ENCODE results near the gene RPUSD1. TPM values are rescaled to one million over a fixed set of nuclear protein-coding genes. Genes with fewer than 3 reads are reported as not detected.

Gene RPUSD1
- total RNA-seq, 1 donor from 2014 or later: 23.7 TPM

DNA sequence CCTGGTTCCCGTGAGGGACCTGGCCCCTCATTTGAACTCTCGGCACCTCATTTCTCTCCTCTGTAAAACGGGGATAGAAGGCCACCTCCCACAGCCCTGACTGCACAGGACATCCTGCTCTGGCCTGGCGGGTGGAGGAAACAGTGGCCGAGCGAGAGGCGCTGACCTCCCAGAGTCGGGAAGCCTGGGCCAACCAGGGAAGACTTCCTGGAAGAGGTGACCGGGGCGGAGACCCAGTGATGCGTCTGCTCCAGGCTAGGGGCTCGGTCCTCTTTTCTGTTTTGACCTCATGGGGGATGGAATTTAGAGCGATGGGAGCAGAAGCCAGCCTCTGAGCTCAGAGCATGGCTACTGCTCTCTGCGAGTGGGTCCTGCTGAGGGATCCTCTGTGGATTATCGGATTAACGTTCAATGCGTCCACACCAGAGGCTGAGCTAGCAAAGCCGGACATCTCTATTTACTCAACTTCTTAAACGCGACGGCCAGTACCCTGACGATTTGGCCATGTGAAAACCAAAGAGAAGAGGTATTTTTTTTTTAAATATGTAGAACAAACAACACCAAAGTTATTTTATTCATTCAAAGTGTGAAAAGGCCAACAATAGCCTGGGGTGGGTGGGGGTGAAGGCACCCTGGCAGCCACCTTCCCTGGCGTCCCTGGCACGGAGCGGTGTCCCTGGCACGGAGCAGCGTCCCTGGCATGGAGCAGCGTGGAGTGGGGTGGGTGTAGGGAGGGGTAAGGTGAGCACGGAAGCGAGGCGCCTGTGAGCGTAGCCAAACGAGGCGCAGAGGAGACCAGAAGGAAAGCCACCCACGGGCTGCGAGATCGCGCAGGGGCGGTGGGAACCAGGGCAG lies 36.8 kb downstream of the RPUSD1 start:
- TF ChIP-seq, protein P1, sequence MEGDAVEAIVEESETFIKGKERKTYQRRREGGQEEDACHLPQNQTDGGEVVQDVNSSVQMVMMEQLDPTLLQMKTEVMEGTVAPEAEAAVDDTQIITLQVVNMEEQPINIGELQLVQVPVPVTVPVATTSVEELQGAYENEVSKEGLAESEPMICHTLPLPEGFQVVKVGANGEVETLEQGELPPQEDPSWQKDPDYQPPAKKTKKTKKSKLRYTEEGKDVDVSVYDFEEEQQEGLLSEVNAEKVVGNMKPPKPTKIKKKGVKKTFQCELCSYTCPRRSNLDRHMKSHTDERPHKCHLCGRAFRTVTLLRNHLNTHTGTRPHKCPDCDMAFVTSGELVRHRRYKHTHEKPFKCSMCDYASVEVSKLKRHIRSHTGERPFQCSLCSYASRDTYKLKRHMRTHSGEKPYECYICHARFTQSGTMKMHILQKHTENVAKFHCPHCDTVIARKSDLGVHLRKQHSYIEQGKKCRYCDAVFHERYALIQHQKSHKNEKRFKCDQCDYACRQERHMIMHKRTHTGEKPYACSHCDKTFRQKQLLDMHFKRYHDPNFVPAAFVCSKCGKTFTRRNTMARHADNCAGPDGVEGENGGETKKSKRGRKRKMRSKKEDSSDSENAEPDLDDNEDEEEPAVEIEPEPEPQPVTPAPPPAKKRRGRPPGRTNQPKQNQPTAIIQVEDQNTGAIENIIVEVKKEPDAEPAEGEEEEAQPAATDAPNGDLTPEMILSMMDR (conservative IDR thresholded peaks at IDR 0.05): no peak
- no peaks in the 10 kb centered on the region for H3K36me3 Mint-ChIP-seq
- peaks cover 4% of the 10 kb centered on the region for H3K4me1 Mint-ChIP-seq (ENCODE audit: unreplicated experiment)

DNA sequence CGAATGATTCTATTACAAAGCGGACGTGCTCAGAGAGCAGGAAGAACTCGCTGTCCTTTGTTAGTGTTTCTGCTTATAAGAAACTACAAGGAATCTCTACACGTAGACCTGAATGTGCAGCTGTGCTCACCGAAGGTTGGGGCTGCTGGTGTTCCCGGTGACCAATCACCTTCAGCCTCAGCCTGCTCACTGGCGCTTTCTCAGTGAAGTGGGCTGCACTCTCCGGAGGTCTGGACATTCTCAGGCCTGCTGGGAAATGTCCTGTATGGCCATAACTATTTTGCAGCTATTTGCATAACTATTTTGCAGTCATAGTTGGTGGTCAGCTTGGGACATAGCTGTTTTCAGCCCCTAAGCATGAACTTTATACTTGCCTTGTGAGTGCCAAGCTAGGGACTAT lies 37.7 kb downstream of the RPUSD1 start:
- H3K4me1 Mint-ChIP-seq (ENCODE audit: unreplicated experiment): peaks cover 4% of the 10 kb centered on the region
- H3K9me3 Mint-ChIP-seq: no peaks in the 10 kb centered on the region
- TF ChIP-seq, protein P1 (conservative IDR thresholded peaks at IDR 0.05): no peak
- no peak overlapping the region for H3K4me3 Mint-ChIP-seq
- no peaks in the 10 kb centered on the region for H3K36me3 Mint-ChIP-seq
- peaks cover 27% of the 10 kb centered on the region for H3K27me3 Mint-ChIP-seq
- DNase-seq (ENCODE audit: extremely low spot score, unreplicated experiment): no peak
- no peak overlapping the region for H3K27ac Mint-ChIP-seq

More for the DNA sequence above, 36.8 kb downstream of the RPUSD1 start:
- H3K27ac Mint-ChIP-seq: no peak overlapping the region
- H3K4me3 Mint-ChIP-seq: no peak overlapping the region
- H3K27me3 Mint-ChIP-seq: peaks cover 28% of the 10 kb centered on the region
- no peak for DNase-seq (ENCODE audit: extremely low spot score, unreplicated experiment)
- no peaks in the 10 kb centered on the region for H3K9me3 Mint-ChIP-seq

GRCh38 chr16:749010-749409 lies 39.2 kb downstream of the RPUSD1 start:
- DNase-seq (ENCODE audit: extremely low spot score, unreplicated experiment): no peak
- Mint-ChIP-seq H3K4me3 (no peak overlapping the region), H3K27me3 (peaks cover 27% of the 10 kb centered on the region), H3K36me3 (no peaks in the 10 kb centered on the region), H3K27ac (no peak overlapping the region), H3K4me1 (ENCODE audit: unreplicated experiment) (peaks cover 4% of the 10 kb centered on the region), H3K9me3 (no peaks in the 10 kb centered on the region)
- TF ChIP-seq, protein P1 (conservative IDR thresholded peaks at IDR 0.05): no peak

DNA sequence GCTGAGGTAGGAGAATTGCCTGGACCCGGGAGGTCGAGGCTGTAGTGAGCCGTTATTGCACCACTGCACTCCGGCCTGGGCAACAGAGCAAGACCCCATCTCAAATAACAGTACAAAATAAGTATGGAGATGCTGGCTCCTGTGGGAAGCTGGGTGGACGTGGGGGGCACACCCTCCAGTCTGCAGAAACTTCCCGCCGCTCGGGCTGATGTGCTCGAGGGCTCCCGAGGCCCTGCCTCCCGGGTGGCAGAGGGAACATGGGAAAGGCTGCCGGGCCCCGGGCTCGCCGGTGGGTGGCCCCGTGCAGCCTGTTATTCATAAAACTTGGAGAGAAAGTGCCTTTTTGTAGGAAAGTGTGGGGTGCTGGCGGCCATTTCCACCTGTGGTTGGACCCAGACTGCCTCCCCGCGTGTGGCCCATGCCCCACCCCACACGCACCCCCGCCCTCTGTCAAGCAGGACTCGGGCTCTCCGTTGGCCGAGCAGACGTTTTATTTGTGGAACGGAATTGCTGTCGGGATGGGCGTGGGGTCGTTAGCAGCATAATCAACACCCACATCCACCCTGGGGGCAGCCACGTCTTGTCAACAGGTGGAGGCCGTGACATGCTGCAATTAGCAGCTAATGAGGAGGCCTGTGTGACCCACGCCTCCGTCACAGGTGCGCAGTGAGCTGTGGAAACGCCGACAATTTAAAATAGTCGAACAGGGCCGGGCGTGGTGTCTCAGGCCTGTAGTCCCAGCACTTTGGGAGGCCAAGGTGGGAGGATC lies 40.0 kb downstream of the RPUSD1 start:
- no peaks in the 10 kb centered on the region for H3K9me3 Mint-ChIP-seq
- no peak overlapping the region for H3K4me3 Mint-ChIP-seq
- TF ChIP-seq, protein P1 (conservative IDR thresholded peaks at IDR 0.05): no peak
- DNase-seq (ENCODE audit: extremely low spot score, unreplicated experiment): no peak
- H3K27ac Mint-ChIP-seq: no peak overlapping the region
- no peaks in the 10 kb centered on the region for H3K36me3 Mint-ChIP-seq
- peaks cover 4% of the 10 kb centered on the region for H3K4me1 Mint-ChIP-seq (ENCODE audit: unreplicated experiment)
- peaks cover 26% of the 10 kb centered on the region for H3K27me3 Mint-ChIP-seq

GRCh38 chr16:746637-747036 lies 41.5 kb downstream of the RPUSD1 start:
- DNase-seq (ENCODE audit: extremely low spot score, unreplicated experiment): no peak
- H3K27ac Mint-ChIP-seq: no peak overlapping the region
- H3K4me1 Mint-ChIP-seq (ENCODE audit: unreplicated experiment): no peaks in the 10 kb centered on the region
- no peaks in the 10 kb centered on the region for H3K9me3 Mint-ChIP-seq
- peaks cover 10% of the 10 kb centered on the region for H3K27me3 Mint-ChIP-seq
- no peak overlapping the region for H3K4me3 Mint-ChIP-seq
- no peaks in the 10 kb centered on the region for H3K36me3 Mint-ChIP-seq
- TF ChIP-seq, protein P1 (conservative IDR thresholded peaks at IDR 0.05): no peak

Data from type B pancreatic cell (in vitro differentiated cells).